ENCODE results near the gene DMKN. TPM values are rescaled to one million over a fixed set of nuclear protein-coding genes. Genes with fewer than 3 reads are reported as not detected.
A peak's percentile ranks its signal among the peaks of the same experiment; 100 is the strongest.

DMKN gene
- total and polyA plus RNA-seq, 9 of the 15 experiments (the other 6 are each of a cell fraction or from before 2014, with no cell fraction given) = 0.36 to 0.53 TPM; not detected in 7

DNA sequence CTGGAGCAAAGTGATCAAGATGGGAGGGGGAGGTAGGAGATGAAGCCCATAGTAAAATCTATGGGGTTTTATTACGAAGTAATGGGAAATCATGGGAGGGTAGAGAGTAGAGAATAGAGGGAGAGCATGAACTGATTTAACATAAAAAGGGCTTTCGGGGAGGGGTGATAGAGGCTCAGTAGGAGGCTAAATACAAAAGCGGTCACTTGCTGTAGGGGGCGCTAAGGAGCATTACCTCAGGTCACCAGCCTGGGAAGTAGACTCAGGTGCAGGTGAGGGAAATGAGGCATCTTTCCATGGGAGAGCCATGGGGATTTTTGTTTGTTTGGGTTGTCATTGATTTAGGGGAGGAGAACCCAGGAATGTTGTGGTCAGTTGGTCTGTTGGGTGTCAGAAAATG, 37.3 kb downstream of the DMKN start:
- ATAC-seq (peak; percentile 83), FAIRE-seq (no peak), DNase-seq (ENCODE audit: extremely low read depth in 1 of 4, low spot score in 3 of 4) (peak; percentile 49 to 71 (median 60))
- 7% methylated on average over 4 of the region's 4 CpGs for WGBS (ENCODE audit: insufficient coverage, low coverage, missing lambda C conversion rate)
- ChIA-PET POLR2A (no interaction called here), CTCF (ENCODE audit: low intra/inter-chr PET ratio) (no interaction called here)
- BruUV-seq (replicated peaks) = no TSS peak
- H2AFZ ChIP-seq (ENCODE audit: low read depth, low read length) = no peak overlapping the region
- H3K27ac ChIP-seq (ENCODE audit: extremely low read depth, low read depth, low read length) = no peak overlapping the region
- intact Hi-C loops (cut with micrococcal nuclease) (no loop called here), in situ Hi-C loops (cut with MboI) (no loop called here)
- no peaks in the 10 kb centered on the region for H3K36me3 ChIP-seq (ENCODE audit: control insufficient read depth, insufficient read depth, low read length)
- H3K9me1 ChIP-seq (ENCODE audit: control insufficient read depth, insufficient read depth, low read length) = no peaks in the 10 kb centered on the region
- H3K9me3 ChIP-seq (replicated peaks; ENCODE audit: control insufficient read depth, insufficient read depth, low read depth, low read length) = no peaks in the 10 kb centered on the region
- TF ChIP-seq CTCF (IDR thresholded peaks at IDR 0.05 in 2 of 3, conservative IDR thresholded peaks at IDR 0.05 in 1 of 3; ENCODE audit: insufficient read depth in 2 of 3, low read depth in 1 of 3, low read length in 3 of 3) = peak; percentile 55 to 75 (median 56)
- TF ChIP-seq, protein P1, sequence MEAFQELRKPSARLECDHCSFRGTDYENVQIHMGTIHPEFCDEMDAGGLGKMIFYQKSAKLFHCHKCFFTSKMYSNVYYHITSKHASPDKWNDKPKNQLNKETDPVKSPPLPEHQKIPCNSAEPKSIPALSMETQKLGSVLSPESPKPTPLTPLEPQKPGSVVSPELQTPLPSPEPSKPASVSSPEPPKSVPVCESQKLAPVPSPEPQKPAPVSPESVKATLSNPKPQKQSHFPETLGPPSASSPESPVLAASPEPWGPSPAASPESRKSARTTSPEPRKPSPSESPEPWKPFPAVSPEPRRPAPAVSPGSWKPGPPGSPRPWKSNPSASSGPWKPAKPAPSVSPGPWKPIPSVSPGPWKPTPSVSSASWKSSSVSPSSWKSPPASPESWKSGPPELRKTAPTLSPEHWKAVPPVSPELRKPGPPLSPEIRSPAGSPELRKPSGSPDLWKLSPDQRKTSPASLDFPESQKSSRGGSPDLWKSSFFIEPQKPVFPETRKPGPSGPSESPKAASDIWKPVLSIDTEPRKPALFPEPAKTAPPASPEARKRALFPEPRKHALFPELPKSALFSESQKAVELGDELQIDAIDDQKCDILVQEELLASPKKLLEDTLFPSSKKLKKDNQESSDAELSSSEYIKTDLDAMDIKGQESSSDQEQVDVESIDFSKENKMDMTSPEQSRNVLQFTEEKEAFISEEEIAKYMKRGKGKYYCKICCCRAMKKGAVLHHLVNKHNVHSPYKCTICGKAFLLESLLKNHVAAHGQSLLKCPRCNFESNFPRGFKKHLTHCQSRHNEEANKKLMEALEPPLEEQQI (IDR thresholded peaks at IDR 0.05) = no peak
- H3K4me2 ChIP-seq (ENCODE audit: insufficient read depth, low read length) = no peak overlapping the region
- peaks cover 6% of the 10 kb centered on the region; the same call in 1 of the 2 replicates for H4K20me1 ChIP-seq (replicated peaks; ENCODE audit: control insufficient read depth, insufficient read depth, low read length)
- H3K4me1 ChIP-seq (replicated peaks in 1 of 2; ENCODE audit: control insufficient read depth in 2 of 2, insufficient read depth in 2 of 2, low read length in 2 of 2) = no peaks in the 10 kb centered on the region
- peaks cover 4 to 20% of the 10 kb centered on the region in 2 experiments; a peak in 4 of 5 replicates for H3K27me3 ChIP-seq (ENCODE audit: control insufficient read depth in 2 of 2, insufficient read depth in 2 of 2, low read length in 2 of 2)
- H3K79me2 ChIP-seq (ENCODE audit: control insufficient read depth, insufficient read depth, low read length) = no peaks in the 10 kb centered on the region
- H3K4me3 ChIP-seq = no peak overlapping the region
- H3K9ac ChIP-seq (ENCODE audit: insufficient read depth in 1 of 2, low read depth in 2 of 2, low read length in 2 of 2) = no peak overlapping the region
